GM06990 (cell line): Measurements from ENCODE around the gene RGL3.

Experiments
- DNase-seq: peaks from one replicate; pipeline ENCODE4 v3.0.0-alpha.2; 2011; ENCODE audit not compliant: insufficient read length; ENCODE audit errors: extremely low read depth
- H3K27me3 ChIP-seq: replicated peaks from 2 replicates; pipeline ENCODE4 v1.6.0; 2011; ENCODE audit warnings: low read length; ENCODE audit not compliant: control insufficient read depth, insufficient read depth
- H3K36me3 ChIP-seq: 2 replicates; pipeline ENCODE4 v1.5.1; 2011; ENCODE audit warnings: low read length; ENCODE audit not compliant: control insufficient read depth, insufficient read depth
- H3K4me3 ChIP-seq: replicated peaks from 2 replicates; pipeline ENCODE4 v1.5.1; 2011; ENCODE audit warnings: low read depth, mild to moderate bottlenecking, control low read depth, low read length
- CTCF ChIP-seq: IDR thresholded peaks from 2 replicates; pipeline ENCODE4 v1.5.1; 2011; ENCODE audit warnings: low read length, control low read depth, mild to moderate bottlenecking, inconsistent platforms; ENCODE audit not compliant: insufficient read depth, poor library complexity, severe bottlenecking

The RGL3 gene

GRCh38 chr19:11375143-11375948 is 43.8 kb downstream of the RGL3 start:
- peak; percentile 76 for DNase-seq
- Histone ChIP-seq H3K27me3 (no peaks in the 10 kb centered on the region), H3K4me3 (peak overlapping the region; percentile 64), H3K36me3 (no peaks in the 10 kb centered on the region; the same call in 1 of the 2 replicates)
- no peak for TF ChIP-seq CTCF

- no peaks in the 10 kb centered on the region; the same call in 1 of the 2 replicates for H3K36me3 ChIP-seq
- H3K27me3 ChIP-seq = no peaks in the 10 kb centered on the region
- DNase-seq = peak; percentile 99
- peak within 1 kb of the TSS; percentile 72 for H3K4me3 ChIP-seq
- TF ChIP-seq CTCF = no peak
Observed at GRCh38 chr19:11374433-11375142, 44.5 kb downstream of the RGL3 start, which contains the start of gene SWSAP1. TSS of gene SWSAP1 (plus strand) at chr19:11374666. CDS start at chr19:11374681, 15 bp downstream.

- Histone ChIP-seq H3K27me3 (no peaks in the 10 kb centered on the region), H3K36me3 (no peaks in the 10 kb centered on the region; the same call in none of the 2 replicates), H3K4me3 (peak overlapping the region; percentile 72)
- no peak for DNase-seq
- TF ChIP-seq CTCF = no peak
Observed at GRCh38 chr19:11373885-11374432, 45.2 kb downstream of the RGL3 start.

- H3K27me3 ChIP-seq = no peaks in the 10 kb centered on the region
- H3K36me3 ChIP-seq = no peaks in the 10 kb centered on the region; the same call in none of the 2 replicates
- peak overlapping the region; percentile 72 for H3K4me3 ChIP-seq
- DNase-seq = no peak
- TF ChIP-seq CTCF = no peak
Observed at GRCh38 chr19:11373166-11373884, 45.8 kb downstream of the RGL3 start.

GRCh38 chr19:11370744-11371143 is 48.4 kb downstream of the RGL3 start:
- Histone ChIP-seq H3K4me3 (no peak overlapping the region), H3K27me3 (no peaks in the 10 kb centered on the region), H3K36me3 (peaks cover 7% of the 10 kb centered on the region)
- DNase-seq = no peak
- TF ChIP-seq CTCF = no peak
